Measurements from ENCODE around the gene PITPNM1. TPM values are rescaled to one million over a fixed set of nuclear protein-coding genes. Genes with fewer than 3 reads are reported as not detected.
A peak's percentile ranks its signal among the peaks of the same experiment; 100 is the strongest.

The PITPNM1 gene
- total RNA-seq, 2 donors from 2014 or later, result 19.3 to 26.9 TPM

DNA sequence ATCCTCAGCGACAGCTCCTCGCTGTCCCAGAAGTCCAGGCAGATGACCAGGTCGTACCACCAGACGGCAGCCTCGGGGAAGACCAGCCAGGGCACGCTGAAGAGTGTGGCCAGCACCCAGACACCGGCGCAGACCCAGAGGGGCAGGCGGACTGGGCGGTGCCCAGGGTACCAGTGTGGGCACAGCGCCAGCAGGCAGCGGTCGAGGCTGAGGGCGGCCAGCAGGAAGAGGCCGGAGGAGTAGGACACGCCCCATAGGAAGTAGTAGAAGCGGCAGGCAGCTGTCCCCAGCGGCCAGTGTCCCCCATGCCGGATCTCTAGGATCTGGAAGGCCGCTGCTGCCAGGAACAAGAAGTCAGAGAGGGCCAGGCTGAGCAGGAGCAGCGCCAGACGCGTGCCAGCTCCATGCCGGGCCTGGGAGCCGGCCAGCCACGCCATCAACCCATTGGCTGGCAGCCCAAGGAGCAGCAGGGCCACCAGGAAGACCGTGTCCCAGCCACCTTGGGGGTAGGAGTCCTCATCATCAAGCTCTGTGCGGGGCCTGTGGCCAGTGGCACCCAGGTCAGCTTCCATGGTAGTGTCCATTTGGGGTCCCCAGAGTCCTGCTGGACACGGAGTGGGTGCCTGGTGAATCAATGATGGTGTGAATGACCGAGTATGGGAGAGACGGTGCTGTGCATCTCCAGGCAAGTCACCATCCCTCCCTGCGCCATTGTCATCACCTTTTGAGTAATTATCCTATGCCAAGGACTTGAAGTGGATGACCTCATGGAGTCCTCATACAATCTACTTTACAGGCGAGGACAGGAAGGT, 52.8 kb downstream of the PITPNM1 start, which contains the start of gene GPR152:
TSS of gene GPR152 (minus strand) at position 589 of the 812 bp plus-strand sequence. CDS start at position 584, 5 bp downstream.
- TF ChIP-seq, protein P1, sequence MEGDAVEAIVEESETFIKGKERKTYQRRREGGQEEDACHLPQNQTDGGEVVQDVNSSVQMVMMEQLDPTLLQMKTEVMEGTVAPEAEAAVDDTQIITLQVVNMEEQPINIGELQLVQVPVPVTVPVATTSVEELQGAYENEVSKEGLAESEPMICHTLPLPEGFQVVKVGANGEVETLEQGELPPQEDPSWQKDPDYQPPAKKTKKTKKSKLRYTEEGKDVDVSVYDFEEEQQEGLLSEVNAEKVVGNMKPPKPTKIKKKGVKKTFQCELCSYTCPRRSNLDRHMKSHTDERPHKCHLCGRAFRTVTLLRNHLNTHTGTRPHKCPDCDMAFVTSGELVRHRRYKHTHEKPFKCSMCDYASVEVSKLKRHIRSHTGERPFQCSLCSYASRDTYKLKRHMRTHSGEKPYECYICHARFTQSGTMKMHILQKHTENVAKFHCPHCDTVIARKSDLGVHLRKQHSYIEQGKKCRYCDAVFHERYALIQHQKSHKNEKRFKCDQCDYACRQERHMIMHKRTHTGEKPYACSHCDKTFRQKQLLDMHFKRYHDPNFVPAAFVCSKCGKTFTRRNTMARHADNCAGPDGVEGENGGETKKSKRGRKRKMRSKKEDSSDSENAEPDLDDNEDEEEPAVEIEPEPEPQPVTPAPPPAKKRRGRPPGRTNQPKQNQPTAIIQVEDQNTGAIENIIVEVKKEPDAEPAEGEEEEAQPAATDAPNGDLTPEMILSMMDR (IDR thresholded peaks at IDR 0.05), result peak in 1 of 4 experiments; percentile 23
- TF ChIP-seq POLR2A (IDR thresholded peaks at IDR 0.05), result no peak
- no peaks in the 10 kb centered on the region for H3K36me3 ChIP-seq
- no peak for DNase-seq (ENCODE audit: low spot score)
- WGBS, result 62% methylated on average over 27 of the region's 33 CpGs
- no peaks in the 10 kb centered on the region for H3K9me3 ChIP-seq
- H3K4me1 ChIP-seq (replicated peaks), result no peaks in the 10 kb centered on the region
- intact Hi-C loops (cut with DNase I), result no loop called here
- no peaks in the 10 kb centered on the region for H3K27me3 ChIP-seq (replicated peaks; ENCODE audit: insufficient read depth)
- peak within 1 kb of the TSS; percentile 39 to 53 for H3K27ac ChIP-seq
- no peak within 1 kb of the TSS for H3K4me3 ChIP-seq

DNA sequence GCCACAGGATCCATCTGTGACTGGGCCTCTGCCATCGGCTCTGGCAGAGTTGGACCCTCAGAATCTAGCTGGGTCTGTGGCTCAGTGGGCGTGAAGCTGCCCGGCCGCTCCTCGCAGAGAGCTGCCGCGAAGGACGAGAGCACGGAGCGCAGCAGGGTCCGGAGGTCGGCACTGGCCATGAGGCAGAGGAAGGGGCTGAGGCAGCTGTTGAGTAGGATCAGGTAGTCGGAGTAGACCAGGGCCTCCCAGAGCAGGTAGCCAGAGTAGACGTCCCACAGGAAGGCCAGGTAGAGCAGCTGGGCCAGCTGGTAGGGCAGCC, 53.5 kb downstream of the PITPNM1 start:
- intact Hi-C loops (cut with DNase I), result no loop called here
- H3K27ac ChIP-seq, result no peak overlapping the region

DNA sequence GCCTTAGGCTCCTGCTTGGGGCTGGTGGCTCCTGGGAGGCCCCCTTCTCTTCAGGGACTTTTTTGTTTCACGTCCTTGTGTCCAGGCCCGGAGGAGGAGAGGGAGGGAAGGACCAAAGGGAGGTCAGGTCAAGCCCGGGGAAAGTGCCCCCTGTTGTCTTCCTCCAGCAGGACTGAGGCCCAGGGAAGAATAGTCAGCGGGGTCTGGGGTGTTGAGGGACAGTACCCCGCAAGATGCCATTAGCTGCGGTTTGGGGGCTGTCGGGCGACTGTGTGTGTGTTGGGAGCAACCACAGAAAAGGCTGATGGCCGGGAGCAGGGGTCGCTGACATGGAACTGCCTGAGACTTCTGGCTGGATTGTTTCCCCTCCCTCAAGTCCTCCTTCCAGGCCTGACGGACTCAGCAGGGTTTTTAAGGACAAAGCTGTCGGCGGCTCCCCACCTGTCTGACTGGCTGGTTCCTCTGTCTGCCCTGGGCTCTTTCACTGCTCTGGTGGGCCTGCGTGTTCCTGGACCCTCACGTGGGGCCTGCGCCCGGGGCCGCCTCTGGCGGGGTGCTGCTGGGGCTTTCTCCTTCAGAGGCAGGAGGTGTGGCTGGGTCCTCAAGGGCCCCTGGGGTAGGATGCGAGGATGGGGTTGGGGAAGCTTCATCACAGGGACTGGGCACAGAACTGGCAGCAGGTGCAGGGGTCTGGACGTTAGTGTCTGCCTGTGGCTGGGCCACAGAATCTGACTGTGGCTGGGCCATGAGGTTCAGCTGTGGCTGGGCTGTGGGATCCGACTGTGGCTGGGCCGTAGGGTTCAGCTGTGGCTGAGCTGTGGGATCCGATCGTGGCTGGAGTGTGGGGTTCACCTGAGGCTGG, 54.1 kb downstream of the PITPNM1 start:
- DNase-seq (ENCODE audit: low spot score), result no peak
- Histone ChIP-seq H3K4me1 (replicated peaks) (no peaks in the 10 kb centered on the region), H3K4me3 (no peak overlapping the region), H3K36me3 (no peaks in the 10 kb centered on the region), H3K27me3 (replicated peaks; ENCODE audit: insufficient read depth) (no peaks in the 10 kb centered on the region), H3K9me3 (no peaks in the 10 kb centered on the region), H3K27ac (no peak overlapping the region)
- TF ChIP-seq POLR2AphosphoS5 (IDR thresholded peaks at IDR 0.05), result no peak
- intact Hi-C loops (cut with DNase I), result no loop called here
- 90% methylated on average over 25 of the region's 25 CpGs for WGBS

More for the DNA sequence above, 53.5 kb downstream of the PITPNM1 start:
- Histone ChIP-seq H3K9me3 (no peaks in the 10 kb centered on the region), H3K4me1 (replicated peaks) (no peaks in the 10 kb centered on the region), H3K36me3 (no peaks in the 10 kb centered on the region), H3K27me3 (replicated peaks; ENCODE audit: insufficient read depth) (no peaks in the 10 kb centered on the region), H3K4me3 (no peak overlapping the region)
- 88% methylated on average over 14 of the region's 14 CpGs for WGBS
- DNase-seq (ENCODE audit: low spot score), result no peak
- no peak for TF ChIP-seq POLR2A (IDR thresholded peaks at IDR 0.05)

DNA sequence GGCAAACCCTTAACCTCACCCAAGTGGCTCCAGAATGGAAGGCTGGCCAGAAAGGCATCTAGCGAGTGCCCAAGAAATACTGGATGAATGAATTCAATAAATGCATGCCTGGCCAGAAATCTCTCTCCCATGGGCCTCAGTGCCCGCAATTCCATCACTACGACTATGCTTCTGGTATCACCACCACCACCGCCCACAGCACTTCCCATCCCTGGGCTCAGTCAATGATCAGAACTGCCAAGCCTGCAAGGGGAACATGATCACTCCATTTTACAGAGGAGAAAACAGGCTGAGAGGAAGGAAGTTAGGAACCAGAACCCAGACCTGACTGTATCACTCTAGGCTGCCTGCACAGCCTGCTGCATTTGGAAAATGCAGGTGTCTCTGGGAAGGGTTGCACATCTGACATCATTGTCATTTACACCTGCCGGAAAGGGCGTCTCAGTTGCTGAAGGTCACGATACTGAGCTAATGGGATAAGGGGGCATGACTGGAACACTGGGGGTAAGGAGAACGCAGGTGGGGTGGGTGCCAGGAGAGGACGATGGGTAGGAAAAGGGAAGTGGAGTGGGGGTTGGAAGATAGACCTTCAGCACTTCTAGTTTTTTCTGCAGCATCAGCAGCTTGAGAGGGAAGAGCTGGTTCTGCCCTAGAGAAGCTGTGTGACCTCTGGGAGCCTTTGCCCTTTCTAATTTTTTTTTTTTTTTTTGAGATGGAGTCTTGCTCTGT, 55.9 kb downstream of the PITPNM1 start:
- no peak for DNase-seq (ENCODE audit: low spot score)
- Histone ChIP-seq H3K9me3 (no peaks in the 10 kb centered on the region), H3K4me3 (no peak overlapping the region), H3K36me3 (no peaks in the 10 kb centered on the region), H3K27ac (no peak overlapping the region), H3K4me1 (replicated peaks) (no peaks in the 10 kb centered on the region), H3K27me3 (replicated peaks; ENCODE audit: insufficient read depth) (no peaks in the 10 kb centered on the region)
- 85% methylated on average over 9 of the region's 9 CpGs for WGBS
- TF ChIP-seq POLR2AphosphoS5 (IDR thresholded peaks at IDR 0.05) (no peak), POLR2A (IDR thresholded peaks at IDR 0.05) (no peak)
- TF ChIP-seq, protein P1 (IDR thresholded peaks at IDR 0.05), result no peak
- intact Hi-C loops (cut with DNase I), result no loop called here

DNA sequence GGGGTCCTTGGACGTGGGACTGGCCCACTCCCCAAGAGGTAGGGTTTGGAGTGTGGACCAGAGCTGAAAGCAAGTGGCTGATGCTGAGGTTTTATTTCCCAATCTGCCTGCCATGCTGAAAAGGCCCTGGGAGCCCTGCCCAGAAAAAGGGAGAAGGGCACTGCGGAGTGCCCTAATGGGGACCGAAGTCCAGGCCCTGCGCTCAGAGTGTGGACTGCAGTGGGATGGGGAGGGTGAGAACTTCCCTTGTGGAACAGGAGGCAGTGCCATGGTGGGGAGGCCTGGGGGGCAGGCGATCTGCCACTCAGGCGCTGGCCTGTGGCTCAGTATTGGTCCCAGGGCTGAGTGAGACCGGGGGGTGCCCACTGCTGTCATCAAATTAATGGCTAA, 56.9 kb downstream of the PITPNM1 start:
- 94% methylated on average over 7 of the region's 7 CpGs for WGBS
- TF ChIP-seq, protein P1 (IDR thresholded peaks at IDR 0.05), result no peak
- TF ChIP-seq POLR2A (IDR thresholded peaks at IDR 0.05), result no peak
- TF ChIP-seq POLR2AphosphoS5 (IDR thresholded peaks at IDR 0.05), result no peak
- H3K9me3 ChIP-seq, result no peaks in the 10 kb centered on the region
- intact Hi-C loops (cut with DNase I), result no loop called here
- no peak overlapping the region for H3K27ac ChIP-seq
- H3K27me3 ChIP-seq (replicated peaks; ENCODE audit: insufficient read depth), result no peaks in the 10 kb centered on the region
- no peaks in the 10 kb centered on the region for H3K4me1 ChIP-seq (replicated peaks)
- no peak overlapping the region for H3K4me3 ChIP-seq
- no peak for DNase-seq (ENCODE audit: low spot score)
- no peaks in the 10 kb centered on the region for H3K36me3 ChIP-seq

Data from prostate gland (tissue), 2 donors.